HTERT RPE-1 (cell line): Measurements from ENCODE around the gene SLC12A8.
"Not testable (repeated sequence)": the region's sequence is repeated elsewhere in the genome, so short reads cannot be mapped to it uniquely, and the experiment has no call there.

ENCODE experiments used
- in situ Hi-C: fragments of 300-500 bp; cut with MboI; formaldehyde crosslinking; loops from 4 replicates; pipeline ENCODE4 v1.14.3; 2020; ENCODE audit warnings: low sequenced_read_pairs

Gene SLC12A8

GRCh38 chr3:125116311-125117080 lies 96.1 kb downstream of the SLC12A8 start:
- in situ Hi-C loops: no loop called here

- in situ Hi-C loops: no loop called here
Observed at GRCh38 chr3:125115640-125116039, 96.9 kb downstream of the SLC12A8 start.

GRCh38 chr3:125112981-125113380 lies 99.6 kb downstream of the SLC12A8 start:
- in situ Hi-C loops: no loop called here

GRCh38 chr3:125110876-125111480 lies 101.6 kb downstream of the SLC12A8 start:
- in situ Hi-C loops: no loop called here

GRCh38 chr3:125110016-125110875 lies 102.3 kb downstream of the SLC12A8 start:
- in situ Hi-C loops: no loop called here

- in situ Hi-C loops: no loop called here
Observed at GRCh38 chr3:125109536-125109925, 103.0 kb downstream of the SLC12A8 start.

- in situ Hi-C loops: no loop called here
Observed at GRCh38 chr3:125108833-125109535, 103.6 kb downstream of the SLC12A8 start.

GRCh38 chr3:125107861-125108567 lies 104.5 kb downstream of the SLC12A8 start:
- in situ Hi-C loops: no loop called here

- in situ Hi-C loops: no loop called here
Observed at GRCh38 chr3:125107363-125107762, 105.2 kb downstream of the SLC12A8 start.

- in situ Hi-C loops: no loop called here
Observed at GRCh38 chr3:125105116-125105515, 107.4 kb downstream of the SLC12A8 start.

GRCh38 chr3:125104639-125105038 lies 107.9 kb downstream of the SLC12A8 start:
- in situ Hi-C loops: no loop called here

- in situ Hi-C loops: no loop called here
Observed at GRCh38 chr3:125103406-125103805, 109.1 kb downstream of the SLC12A8 start.

- in situ Hi-C loops: no loop called here
Observed at GRCh38 chr3:125102470-125102869, 110.1 kb downstream of the SLC12A8 start.

GRCh38 chr3:125098611-125099291 lies 113.8 kb downstream of the SLC12A8 start:
- in situ Hi-C loops: no loop called here

- in situ Hi-C loops: no loop called here
Observed at GRCh38 chr3:125090649-125091048, 121.9 kb downstream of the SLC12A8 start.

- in situ Hi-C loops: no loop called here
Observed at GRCh38 chr3:125087768-125088391, 124.7 kb downstream of the SLC12A8 start.

- in situ Hi-C loops: no loop called here
Observed at GRCh38 chr3:125085166-125085565, 127.4 kb downstream of the SLC12A8 start.

- in situ Hi-C loops: no loop called here
Observed at GRCh38 chr3:125083776-125084175, 128.8 kb downstream of the SLC12A8 start.

- in situ Hi-C loops: not testable (repeated sequence)
Observed at GRCh38 chr3:125082339-125082738, 130.2 kb downstream of the SLC12A8 start.
